Measurements from ENCODE around the gene VEZT. TPM values are rescaled to one million over a fixed set of nuclear protein-coding genes. Genes with fewer than 3 reads are reported as not detected.
"Not testable (repeated sequence)": the region's sequence is repeated elsewhere in the genome, so short reads cannot be mapped to it uniquely, and the experiment has no call there.

The VEZT gene
- total and polyA plus RNA-seq, 9 of the 15 experiments (the other 6 are each of a cell fraction or from before 2014, with no cell fraction given), result 16.1 to 61.5 (median 32.6) TPM

DNA sequence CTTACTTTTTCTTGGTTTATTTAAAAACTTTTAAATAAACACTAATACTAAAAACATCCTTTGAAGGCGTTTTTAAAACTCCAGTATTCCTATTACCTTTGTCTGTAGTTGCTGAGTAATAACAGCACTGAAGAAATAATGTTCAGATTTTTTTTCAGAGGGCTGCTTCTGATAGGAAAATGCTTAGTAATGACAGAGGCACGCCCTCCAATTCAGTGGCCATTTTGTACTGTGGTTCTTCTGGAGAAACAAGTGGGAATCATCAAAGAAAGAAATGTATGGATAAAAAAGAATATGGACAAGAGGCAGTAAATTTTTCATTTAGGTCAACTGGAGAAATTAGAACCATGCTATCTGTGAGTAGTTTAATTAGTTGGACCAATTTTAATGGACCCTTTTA is 13.6 kb downstream of the VEZT start (continued):
- TF ChIP-seq, protein P1, sequence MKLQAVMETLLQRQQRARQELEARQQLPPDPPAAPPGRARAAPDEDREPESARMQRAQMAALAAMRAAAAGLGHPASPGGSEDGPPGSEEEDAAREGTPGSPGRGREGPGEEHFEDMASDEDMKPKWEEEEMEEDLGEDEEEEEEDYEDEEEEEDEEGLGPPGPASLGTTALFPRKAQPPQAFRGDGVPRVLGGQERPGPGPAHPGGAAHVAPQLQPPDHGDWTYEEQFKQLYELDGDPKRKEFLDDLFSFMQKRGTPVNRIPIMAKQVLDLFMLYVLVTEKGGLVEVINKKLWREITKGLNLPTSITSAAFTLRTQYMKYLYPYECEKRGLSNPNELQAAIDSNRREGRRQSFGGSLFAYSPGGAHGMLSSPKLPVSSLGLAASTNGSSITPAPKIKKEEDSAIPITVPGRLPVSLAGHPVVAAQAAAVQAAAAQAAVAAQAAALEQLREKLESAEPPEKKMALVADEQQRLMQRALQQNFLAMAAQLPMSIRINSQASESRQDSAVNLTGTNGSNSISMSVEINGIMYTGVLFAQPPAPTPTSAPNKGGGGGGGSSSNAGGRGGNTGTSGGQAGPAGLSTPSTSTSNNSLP (IDR thresholded peaks at IDR 0.05; ENCODE audit: borderline replicate concordance, low read depth, low read length), result peak; percentile 65; the same call in 1 of the 2 replicates
- TF ChIP-seq NCOA1 (IDR thresholded peaks at IDR 0.05; ENCODE audit: low read depth), result no peak

DNA sequence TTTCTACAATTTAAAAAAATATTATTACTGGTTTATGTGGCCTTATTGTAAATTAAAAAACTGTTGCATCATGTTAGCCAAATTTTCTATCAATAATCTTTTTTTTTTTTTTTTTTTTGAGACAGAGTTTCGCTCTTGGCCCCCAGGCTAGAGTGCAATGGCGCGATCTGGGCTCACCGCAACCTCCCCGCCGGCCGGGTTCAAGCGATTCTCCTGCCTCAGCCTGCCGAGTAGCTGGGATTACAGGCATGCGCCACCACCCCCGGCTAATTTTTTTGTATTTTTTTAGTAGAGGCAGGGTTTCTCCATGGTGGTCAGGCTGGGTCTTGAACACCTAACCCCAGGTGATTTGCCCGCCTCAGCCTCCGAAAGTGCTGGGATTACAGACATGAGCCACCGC is 16.6 kb downstream of the VEZT start:
- H3K27me3 ChIP-seq (ENCODE audit: control insufficient read depth in 2 of 2, insufficient read depth in 2 of 2, low read length in 2 of 2); H3K4me2 ChIP-seq (ENCODE audit: insufficient read depth, low read length); DNase-seq (ENCODE audit: extremely low read depth in 1 of 4, low spot score in 3 of 4); H3K27ac ChIP-seq (ENCODE audit: extremely low read depth, low read depth, low read length); ATAC-seq; H3K9me3 ChIP-seq (replicated peaks; ENCODE audit: control insufficient read depth, insufficient read depth, low read depth, low read length); POLR2A ChIA-PET; H3K9me1 ChIP-seq (ENCODE audit: control insufficient read depth, insufficient read depth, low read length); H3K36me3 ChIP-seq (ENCODE audit: control insufficient read depth, insufficient read depth, low read length); H2AFZ ChIP-seq (ENCODE audit: low read depth, low read length); H3K9ac ChIP-seq (ENCODE audit: insufficient read depth in 1 of 2, low read depth in 2 of 2, low read length in 2 of 2); FAIRE-seq; H4K20me1 ChIP-seq (replicated peaks; ENCODE audit: control insufficient read depth, insufficient read depth, low read length); CTCF ChIA-PET (ENCODE audit: low intra/inter-chr PET ratio); BruUV-seq (replicated peaks); in situ Hi-C loops (cut with MboI); intact Hi-C loops (cut with micrococcal nuclease); H3K4me3 ChIP-seq: not testable (repeated sequence)
- 94% methylated on average over 6 of the region's 14 CpGs for WGBS (ENCODE audit: insufficient coverage, low coverage, missing lambda C conversion rate)
- TF ChIP-seq CC2D1A (IDR thresholded peaks at IDR 0.05), result 0 out of 2 replicates have a peak, but pooled peaks have one; percentile 17
- TF ChIP-seq, protein P2, sequence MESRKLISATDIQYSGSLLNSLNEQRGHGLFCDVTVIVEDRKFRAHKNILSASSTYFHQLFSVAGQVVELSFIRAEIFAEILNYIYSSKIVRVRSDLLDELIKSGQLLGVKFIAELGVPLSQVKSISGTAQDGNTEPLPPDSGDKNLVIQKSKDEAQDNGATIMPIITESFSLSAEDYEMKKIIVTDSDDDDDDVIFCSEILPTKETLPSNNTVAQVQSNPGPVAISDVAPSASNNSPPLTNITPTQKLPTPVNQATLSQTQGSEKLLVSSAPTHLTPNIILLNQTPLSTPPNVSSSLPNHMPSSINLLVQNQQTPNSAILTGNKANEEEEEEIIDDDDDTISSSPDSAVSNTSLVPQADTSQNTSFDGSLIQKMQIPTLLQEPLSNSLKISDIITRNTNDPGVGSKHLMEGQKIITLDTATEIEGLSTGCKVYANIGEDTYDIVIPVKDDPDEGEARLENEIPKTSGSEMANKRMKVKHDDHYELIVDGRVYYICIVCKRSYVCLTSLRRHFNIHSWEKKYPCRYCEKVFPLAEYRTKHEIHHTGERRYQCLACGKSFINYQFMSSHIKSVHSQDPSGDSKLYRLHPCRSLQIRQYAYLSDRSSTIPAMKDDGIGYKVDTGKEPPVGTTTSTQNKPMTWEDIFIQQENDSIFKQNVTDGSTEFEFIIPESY (CRISPR knock-in tag; IDR thresholded peaks at IDR 0.05), result peak; percentile 62; the same call in 1 of the 2 replicates
- Histone ChIP-seq H3K79me2 (ENCODE audit: control insufficient read depth, insufficient read depth, low read length) (peaks cover 53% of the 10 kb centered on the region), H3K4me1 (replicated peaks in 1 of 2; ENCODE audit: control insufficient read depth in 2 of 2, insufficient read depth in 2 of 2, low read length in 2 of 2) (peaks cover 4 to 10% of the 10 kb centered on the region in 2 experiments)

DNA sequence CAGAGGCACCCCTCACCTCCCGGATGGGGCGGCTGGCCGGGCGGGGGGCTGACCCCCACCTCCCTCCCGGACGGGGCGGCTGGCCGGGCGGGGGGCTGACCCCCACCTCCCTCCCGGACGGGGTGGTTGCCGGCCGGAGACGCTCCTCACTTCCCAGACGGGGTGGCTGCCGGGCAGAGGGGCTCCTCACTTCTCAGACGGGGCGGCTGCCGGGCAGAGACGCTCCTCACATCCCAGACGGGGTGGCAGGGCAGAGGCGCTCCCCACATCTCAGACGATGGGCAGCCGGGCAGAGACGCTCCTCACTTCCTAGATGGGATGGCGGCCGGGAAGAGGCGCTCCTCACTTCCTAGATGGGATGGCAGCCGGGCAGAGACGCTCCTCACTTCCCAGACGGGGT is 18.0 kb downstream of the VEZT start:
- H3K27ac ChIP-seq (ENCODE audit: extremely low read depth, low read depth, low read length); ATAC-seq; H3K9me3 ChIP-seq (replicated peaks; ENCODE audit: control insufficient read depth, insufficient read depth, low read depth, low read length); H3K9me1 ChIP-seq (ENCODE audit: control insufficient read depth, insufficient read depth, low read length); H4K20me1 ChIP-seq (replicated peaks; ENCODE audit: control insufficient read depth, insufficient read depth, low read length); H2AFZ ChIP-seq (ENCODE audit: low read depth, low read length); H3K36me3 ChIP-seq (ENCODE audit: control insufficient read depth, insufficient read depth, low read length); H3K9ac ChIP-seq (ENCODE audit: insufficient read depth in 1 of 2, low read depth in 2 of 2, low read length in 2 of 2); BruUV-seq (replicated peaks); in situ Hi-C loops (cut with MboI); H3K4me3 ChIP-seq; intact Hi-C loops (cut with micrococcal nuclease); POLR2A ChIA-PET; FAIRE-seq; DNase-seq (ENCODE audit: extremely low read depth in 1 of 4, low spot score in 3 of 4); H3K4me2 ChIP-seq (ENCODE audit: insufficient read depth, low read length); H3K4me1 ChIP-seq (replicated peaks in 1 of 2; ENCODE audit: control insufficient read depth in 2 of 2, insufficient read depth in 2 of 2, low read length in 2 of 2); H3K27me3 ChIP-seq (ENCODE audit: control insufficient read depth in 2 of 2, insufficient read depth in 2 of 2, low read length in 2 of 2); CTCF ChIA-PET (ENCODE audit: low intra/inter-chr PET ratio): not testable (repeated sequence)
- WGBS (ENCODE audit: insufficient coverage, low coverage, missing lambda C conversion rate), result 100% methylated on average over 2 of the region's 31 CpGs
- peaks cover 43% of the 10 kb centered on the region for H3K79me2 ChIP-seq (ENCODE audit: control insufficient read depth, insufficient read depth, low read length)

All from K562 (cell line).